Skin epidermis (tissue), 12 donors: ENCODE measurements around the gene EVI5.
"Not testable (repeated sequence)": the region's sequence is repeated elsewhere in the genome, so short reads cannot be mapped to it uniquely, and the experiment has no call there.

ENCODE experiments used
- H3K27ac ChIP-seq, 21 experiments: fragments of 200-600 bp; sonication (generic) in 11 of 21; one replicate each; pipeline ENCODE4 v1.5.0; 2020; ENCODE audit warnings: mild to moderate bottlenecking in 3 of 21, inconsistent platforms in 2 of 21, moderate library complexity in 2 of 21
- H3K4me3 ChIP-seq, 7 experiments: fragments of 200-600 bp; sonication (generic) in 2 of 7; one replicate each; pipeline ENCODE4 v1.5.0; 2020; ENCODE audit warnings: inconsistent platforms in 2 of 7, mild to moderate bottlenecking in 2 of 7, moderate library complexity in 1 of 7

Gene EVI5

DNA sequence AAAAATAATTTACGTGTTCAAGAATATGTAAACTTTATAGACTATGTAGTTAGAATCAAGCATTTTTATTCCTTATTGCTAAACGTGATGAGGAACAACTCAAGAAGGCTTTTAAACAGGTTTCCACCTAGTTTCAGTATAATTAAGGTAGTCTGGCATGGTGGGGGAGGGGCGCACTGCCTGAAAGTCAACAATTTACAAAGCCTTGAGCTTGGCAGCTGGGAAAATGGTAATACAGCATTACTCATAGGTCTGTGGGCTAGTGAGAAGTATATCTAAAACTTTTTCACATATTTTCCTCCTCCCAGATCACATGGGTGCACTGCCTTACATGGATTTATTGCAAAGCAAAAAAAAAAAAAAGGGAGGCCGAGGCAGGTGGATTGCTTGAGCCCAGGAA, 75.2 kb downstream of the EVI5 start:
- Histone ChIP-seq H3K27ac (no peak overlapping the region), H3K4me3 (no peak overlapping the region)

DNA sequence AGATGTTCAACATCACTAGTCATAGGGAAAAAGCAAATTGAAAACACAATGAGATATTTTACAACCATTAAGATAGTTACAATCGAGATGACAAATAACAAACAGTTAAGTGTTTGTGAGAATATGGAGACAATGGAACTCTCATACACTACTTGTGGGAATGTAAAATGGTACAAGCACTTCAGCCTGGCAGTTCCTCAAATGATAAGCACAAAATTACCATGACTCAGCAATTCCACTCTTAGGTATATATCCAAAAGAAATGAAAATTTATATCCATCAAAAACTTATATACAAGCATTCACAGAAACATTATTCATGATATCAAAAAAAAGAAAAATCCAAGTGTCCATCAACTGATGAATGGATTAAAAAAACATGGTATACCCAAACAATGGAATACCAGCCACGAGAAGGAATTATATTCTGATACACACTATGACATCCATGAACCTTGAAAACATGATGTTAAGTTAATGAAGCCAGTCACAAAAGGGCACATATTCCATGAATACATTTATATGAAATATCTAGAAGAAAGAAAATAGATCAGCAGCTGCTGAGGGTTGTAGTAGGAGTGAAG, 76.4 kb downstream of the EVI5 start:
- no peak overlapping the region for H3K27ac ChIP-seq
- H3K4me3 ChIP-seq, result no peak overlapping the region

DNA sequence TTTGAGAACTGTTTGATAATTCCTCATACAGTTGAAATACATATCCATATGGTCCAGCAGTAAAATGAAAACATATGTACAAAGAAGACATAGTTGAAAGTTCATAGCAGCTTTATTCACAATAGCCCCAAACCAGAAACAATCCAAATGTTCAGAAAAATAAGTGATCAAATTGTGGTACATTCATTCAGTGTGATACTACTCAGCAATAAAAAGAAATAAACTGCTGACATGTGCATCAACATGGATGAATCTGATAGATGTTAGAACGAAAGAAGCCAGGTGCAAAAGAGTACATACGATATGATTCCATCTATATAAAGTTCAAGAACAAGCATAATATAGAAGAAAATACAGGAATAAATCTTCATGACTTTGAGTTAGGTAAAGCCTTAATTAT, 77.2 kb downstream of the EVI5 start:
- H3K4me3 ChIP-seq, result no peak overlapping the region
- no peak overlapping the region for H3K27ac ChIP-seq

DNA sequence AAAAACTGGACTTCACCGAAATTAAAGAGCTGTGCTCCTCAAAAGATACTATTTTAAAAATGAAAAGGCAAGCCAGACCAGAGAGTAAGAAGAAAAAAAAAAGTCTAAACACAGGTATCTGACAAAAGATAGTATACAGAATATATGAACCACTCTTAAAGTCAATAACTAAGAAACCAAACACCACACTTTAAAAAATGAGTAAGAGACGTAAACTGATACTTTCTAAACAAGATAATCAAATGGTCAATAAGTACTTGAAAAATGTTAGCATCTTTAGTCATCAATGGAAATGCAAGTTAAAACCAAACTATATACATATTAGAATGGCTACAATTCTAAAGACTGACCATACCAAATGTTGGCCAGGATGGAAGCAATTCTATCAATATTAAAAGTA, 77.6 kb downstream of the EVI5 start:
- Histone ChIP-seq H3K27ac (no peak overlapping the region), H3K4me3 (no peak overlapping the region)

DNA sequence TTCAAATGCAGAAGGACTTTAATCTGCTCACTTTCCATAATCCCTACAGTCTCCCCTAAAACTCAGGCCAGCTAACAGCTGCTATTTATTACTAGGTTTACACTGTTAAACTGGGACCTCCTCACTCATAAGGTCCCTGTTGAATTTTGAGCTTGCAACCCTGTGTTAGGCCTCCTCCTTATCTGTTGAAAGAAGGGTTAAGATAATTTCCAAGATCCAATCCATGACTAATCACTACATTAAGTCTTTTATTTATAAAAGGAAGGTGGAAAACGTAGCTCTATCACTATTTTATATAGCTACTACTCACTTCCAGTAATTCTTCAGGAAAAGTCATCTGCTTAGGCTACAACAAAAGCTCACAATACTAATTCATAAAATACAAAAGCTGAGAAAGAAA, 79.5 kb downstream of the EVI5 start:
- Histone ChIP-seq H3K27ac (no peak overlapping the region), H3K4me3 (no peak overlapping the region)

DNA sequence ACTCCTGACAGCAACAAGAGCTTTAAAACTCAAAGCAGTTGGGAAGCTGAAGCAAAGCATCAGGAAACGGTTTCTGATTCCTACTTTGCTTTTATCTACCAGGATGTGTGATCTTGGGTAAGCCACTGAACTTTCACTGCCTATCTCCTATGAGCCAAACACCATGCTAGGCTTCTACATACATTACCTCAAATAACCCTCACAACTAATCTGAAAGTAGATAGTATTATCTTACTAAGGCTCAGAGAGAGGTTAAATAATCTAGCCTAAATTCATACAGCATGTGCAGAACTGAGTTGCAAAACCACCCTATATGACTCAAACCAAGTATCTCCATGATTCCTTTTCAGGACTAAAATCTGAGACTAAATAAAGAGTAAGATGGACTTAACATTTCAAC, 83.8 kb downstream of the EVI5 start:
- Histone ChIP-seq H3K4me3 (no peak overlapping the region), H3K27ac (no peak overlapping the region)

DNA sequence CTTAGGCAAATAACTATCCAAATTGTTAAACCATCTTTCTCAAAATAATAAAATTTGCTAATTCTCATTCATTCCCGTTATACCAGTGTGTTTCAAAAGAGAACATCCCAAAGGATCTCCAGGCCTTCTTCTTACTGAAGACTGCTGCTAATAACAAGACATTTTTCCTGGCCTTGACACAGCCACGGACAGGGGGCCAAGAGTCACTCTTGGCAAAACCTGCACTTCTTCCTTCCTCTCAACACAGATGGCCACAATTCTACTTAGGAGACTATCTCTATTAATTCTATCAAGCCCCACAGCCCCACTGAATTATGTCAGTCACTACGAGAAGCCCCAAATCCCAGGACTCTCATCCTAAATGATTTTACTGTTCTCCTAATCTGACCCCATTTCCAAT, 86.0 kb downstream of the EVI5 start:
- H3K4me3 ChIP-seq, result no peak overlapping the region
- no peak overlapping the region for H3K27ac ChIP-seq

DNA sequence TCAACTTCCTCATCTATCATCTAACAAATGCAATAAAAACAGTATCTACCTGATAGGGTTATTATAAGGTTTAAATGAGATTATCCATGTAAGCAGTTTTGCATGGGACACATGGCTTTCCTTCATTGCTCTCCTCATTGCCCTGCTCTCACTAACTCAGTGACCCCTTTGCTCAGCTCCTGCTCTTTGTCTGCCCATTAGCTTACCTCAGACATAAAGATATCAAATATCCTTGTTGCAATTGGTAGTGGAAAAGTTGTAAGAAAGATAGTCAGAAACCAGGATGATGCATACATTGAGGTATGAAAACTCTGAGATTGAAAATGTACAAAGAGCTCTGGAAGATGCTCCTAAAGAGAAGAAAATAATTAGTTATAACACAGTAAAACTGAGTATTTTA, 89.8 kb downstream of the EVI5 start:
- Histone ChIP-seq H3K4me3 (no peak overlapping the region), H3K27ac (no peak overlapping the region)

DNA sequence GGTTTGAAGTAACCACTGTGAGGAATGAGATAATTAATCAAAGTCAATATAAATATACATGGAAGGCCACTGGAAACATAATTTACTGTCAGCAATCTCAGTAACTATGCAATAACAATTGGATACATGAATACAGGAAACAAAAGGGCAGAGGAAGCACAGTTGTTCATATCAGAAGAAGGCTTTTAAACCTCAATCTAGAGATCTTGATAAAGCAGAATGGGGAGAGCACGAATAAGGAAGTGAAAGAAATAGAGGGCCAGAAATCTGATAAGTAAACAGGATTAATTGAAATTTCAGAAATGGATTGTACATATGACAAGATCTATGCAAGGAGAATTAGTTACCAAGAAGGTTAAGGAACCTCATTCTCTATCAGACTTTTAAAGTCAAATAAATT, 93.0 kb downstream of the EVI5 start:
- Histone ChIP-seq H3K4me3 (no peak overlapping the region), H3K27ac (no peak overlapping the region)

DNA sequence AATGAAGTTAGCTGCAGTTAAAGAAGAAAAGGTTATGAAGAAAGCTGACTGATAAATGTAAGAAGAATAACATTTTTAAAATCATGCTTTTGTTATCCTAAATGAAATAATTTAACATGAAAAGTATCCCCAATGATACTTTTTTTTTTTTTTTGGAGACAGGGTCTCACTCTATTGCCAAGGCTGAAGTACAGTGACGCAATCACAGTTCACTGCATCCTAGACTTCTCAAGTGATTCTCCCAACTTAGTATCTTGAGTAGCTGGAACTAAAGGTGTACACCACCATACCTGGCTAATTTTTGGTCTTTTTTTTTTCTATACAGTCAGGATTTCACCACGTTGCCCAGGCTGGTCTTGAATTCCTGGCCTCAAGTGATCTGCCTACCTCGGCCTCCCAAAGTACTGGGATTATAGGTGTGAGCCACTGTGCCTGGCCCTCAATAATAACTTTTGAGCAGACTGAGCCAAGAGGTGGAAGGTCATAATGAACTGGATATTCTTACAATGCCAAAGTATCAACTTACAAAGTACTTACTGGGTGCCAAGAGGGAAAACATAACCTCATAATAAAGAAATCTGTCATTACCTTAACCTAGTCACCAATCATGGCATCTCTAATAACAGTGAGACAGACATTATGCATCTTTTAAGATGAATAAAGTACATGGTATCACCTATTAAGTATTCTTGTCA, 94.5 kb downstream of the EVI5 start:
- no peak overlapping the region for H3K27ac ChIP-seq

DNA sequence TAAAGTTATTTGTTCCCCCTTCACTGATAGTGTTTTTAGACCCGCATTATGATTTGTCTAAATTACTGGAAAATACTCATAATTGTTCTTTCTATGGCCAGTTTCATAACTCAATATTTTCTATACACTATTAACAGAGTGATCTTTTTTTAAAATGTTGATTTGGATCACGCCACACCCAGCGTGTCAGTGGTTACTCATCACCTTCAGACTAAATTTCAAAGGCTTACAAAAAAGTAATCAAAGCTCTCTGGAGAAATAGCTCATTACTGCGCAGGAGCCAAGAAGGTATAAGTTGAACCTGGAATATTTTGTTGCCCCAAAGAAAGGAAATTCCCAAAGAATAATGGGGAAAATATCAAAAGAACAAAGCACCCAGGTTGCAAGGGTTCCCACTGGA, 104.9 kb downstream of the EVI5 start:
- no peak overlapping the region for H3K27ac ChIP-seq

More for the DNA sequence above, 94.5 kb downstream of the EVI5 start:
- H3K4me3 ChIP-seq, result no peak overlapping the region

DNA sequence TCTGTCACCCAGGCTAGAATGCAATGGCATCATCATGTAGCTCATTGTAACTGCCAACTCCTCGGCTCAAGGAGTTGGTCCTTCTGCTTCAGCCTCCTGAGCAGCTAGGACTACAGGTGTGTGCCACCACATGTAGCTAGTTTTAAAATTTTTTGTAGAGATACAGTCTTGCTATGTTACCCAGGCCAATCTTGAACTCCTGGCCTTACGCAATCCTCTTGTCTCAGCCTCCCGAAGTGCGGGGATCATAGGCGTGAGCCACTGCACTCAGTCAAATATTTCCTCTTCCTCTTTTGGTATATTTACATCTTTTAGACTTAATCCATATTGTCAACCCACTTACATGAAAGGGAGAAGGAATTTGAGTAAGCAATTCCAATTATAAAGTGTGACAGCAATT, 121.1 kb downstream of the EVI5 start:
- no peak overlapping the region for H3K27ac ChIP-seq
- H3K4me3 ChIP-seq, result no peak overlapping the region

More for the DNA sequence above, 104.9 kb downstream of the EVI5 start:
- H3K4me3 ChIP-seq, result no peak overlapping the region

DNA sequence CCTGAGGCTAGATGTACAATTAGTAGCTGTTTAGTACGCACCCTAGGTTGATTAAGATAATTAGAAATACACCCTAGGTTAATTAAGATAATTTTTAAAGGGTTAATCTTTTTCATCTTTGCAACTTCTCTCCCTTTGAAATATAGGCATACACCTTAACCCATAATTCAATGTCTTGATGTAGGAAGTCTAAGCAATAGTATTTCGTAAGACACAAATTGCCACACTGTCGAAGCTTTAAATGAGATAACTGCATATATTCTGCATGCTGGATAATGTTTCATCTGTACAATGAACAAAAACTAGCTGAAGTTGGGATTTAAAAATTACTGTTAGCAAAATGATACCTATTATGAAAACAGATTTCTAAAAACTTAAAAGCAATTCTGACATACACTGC, 122.9 kb downstream of the EVI5 start:
- H3K27ac ChIP-seq, result no peak overlapping the region

DNA sequence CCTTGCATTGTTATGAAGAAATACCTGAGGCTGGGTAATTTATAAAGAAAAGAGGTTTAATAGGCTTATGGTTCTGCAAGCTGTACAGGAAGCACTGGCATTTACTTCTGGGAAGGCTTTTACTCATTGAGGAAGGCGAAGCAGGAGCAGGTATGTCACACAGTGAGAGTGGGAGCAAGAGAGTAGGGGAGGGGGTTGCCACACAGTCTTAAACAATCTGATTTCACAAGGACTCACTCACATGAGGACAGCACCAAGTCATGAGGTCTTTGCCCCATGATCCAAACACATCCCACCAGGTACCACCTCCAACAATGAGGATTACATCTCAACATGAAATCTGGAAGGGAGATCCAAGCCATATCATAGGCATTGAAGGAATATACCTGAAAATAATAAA, 127.2 kb downstream of the EVI5 start:
- H3K27ac ChIP-seq, result no peak overlapping the region
- H3K4me3 ChIP-seq, result no peak overlapping the region

More for the DNA sequence above, 122.9 kb downstream of the EVI5 start:
- no peak overlapping the region for H3K4me3 ChIP-seq

DNA sequence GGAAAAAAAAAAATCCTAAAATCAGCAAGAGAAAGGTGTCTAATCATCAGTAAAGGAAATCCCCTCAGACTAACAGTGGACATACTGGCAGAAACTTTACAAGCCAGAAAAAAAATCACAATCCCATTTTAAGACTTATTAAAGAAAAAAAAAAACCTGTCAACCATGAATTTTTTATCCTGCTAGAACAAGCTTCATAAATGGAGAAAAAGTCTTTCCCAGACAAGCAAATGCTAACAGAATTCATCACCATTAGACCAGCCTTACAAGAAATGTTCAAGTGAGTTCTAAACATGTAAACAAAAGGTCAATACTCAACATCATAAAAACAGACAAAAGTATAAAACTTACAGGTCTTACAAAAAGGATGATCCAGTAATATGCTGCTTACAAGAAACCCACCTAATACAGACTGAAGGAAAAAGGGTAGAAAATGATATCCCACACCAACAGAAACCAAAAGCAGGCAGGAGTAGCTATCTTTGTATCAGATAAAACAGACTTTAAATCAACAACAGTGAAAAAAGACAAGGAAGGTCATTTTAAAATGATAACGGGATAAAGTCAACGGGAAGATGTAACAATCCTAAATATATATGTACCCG, 129.6 kb downstream of the EVI5 start:
- Histone ChIP-seq H3K27ac (no peak overlapping the region), H3K4me3 (no peak overlapping the region)

DNA sequence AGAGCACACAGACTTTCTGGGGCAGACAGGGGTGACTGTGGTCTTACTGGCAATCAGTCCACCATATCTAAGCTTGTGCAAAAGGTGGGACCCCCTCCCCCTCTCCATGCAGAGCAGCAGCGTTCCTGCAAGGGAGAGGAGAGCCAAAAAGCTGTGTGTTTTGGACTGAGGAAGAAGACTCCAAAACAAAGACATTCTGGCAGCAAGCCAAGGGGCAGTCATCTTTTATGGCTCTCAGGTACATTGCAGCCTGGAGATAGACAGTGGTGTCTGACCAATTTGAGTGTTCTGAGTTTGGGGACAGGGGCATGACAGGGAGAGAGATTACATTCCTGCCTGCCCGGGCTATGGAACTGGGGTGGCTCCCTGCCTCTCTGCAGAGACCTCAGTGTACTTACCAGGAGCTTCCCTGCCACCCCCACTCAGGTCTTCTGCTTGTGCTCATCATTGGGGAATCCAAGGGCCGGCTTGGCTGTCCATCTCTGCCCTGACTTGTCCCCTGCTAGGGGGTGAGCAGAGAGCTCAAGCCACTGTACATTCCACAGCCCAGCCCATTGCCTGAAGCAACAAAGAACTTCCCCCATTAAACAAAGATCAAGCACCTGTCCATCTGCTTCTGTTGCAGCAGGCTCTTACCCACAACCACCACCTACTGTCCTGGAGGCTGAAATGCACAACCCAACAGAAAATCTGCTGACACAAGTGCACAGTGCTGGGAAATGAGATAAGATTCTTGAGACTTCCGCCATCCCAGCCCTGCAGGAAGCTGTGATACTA, 131.1 kb downstream of the EVI5 start:
- H3K4me3 ChIP-seq, result no peak overlapping the region
- no peak overlapping the region for H3K27ac ChIP-seq

DNA sequence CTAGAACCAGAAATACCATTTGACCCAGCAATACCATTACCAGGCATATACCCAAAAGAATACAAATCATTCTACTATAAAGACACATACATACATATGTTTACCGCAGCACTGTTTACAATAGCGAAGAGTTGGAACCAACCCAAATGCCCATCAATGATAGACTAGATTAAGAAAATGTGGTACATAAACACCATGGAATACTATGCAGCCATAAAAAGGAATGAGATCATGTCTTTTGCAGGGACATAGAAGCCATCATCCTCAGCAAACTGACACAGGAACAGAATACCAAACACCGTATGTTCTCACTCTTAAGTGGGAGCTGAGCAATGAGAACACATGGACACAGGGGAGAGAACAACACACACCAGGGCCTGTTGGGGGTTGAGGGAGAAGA, 144.2 kb downstream of the EVI5 start:
- H3K4me3 ChIP-seq, H3K27ac ChIP-seq: not testable (repeated sequence)

DNA sequence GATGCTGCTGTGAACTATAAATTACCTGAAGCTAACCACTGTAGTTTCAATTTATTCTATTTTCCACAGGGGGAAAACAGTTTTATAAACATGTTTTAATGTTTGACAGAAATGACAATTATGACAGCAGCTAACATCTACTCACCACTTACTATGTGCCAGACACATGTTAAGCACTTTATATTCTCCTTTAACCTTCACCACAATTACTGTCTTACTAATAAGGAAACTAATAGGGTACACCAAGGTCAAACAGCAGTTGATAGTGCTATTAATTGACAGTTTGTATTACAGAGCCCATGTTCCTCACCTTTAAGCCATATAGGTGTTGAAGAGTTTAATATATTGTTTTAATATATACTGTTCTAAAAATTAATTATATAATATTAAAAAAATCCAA, 146.4 kb downstream of the EVI5 start:
- Histone ChIP-seq H3K4me3 (no peak overlapping the region), H3K27ac (no peak overlapping the region)

DNA sequence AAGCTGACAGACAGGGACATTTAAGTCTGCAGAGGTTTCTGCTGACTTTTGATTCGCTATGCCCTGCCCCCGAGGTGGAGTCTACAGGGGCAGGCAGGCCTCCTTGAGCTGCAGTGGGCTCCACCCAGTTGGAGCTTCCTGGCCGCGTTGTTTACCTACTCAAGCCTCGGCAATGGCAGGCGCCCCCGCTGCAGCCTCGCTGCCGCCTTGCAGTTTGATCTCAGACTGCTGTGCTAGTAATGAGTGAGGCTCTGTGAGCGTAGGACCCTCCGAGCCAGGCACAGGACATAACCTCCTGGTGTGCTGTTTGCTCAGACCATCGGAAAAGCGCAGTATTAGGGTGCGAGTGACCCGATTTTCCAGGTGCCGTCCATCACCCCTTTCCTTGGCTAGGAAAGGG, 149.7 kb downstream of the EVI5 start:
- not testable (repeated sequence) for H3K27ac ChIP-seq, H3K4me3 ChIP-seq

DNA sequence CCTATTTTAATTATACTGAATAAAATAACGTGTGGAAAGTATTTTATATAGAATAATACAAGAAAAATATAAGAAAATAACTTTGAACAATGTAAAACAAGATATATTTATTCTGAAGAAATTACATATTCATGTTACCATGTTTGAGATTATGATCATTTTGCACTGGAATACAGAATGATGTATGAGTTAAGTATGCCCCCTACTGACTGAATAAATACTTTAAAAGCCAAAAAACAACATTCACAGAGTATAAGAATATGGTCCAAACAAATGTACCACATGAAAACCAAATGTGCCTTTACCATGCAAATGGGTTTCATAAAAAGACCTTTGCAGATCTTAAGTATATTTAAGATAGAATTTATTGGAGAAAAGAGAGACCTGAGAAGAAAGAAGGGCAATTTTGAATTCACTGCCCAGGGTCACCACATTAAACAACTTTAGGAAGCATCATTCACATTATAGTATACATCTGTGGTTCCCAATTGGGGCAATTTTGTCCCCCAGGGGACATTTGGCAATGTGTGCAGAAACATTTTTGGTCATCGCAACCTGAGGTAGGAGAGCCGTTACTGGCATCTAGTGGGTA, 161.6 kb downstream of the EVI5 start:
- H3K27ac ChIP-seq, result no peak overlapping the region

More for the DNA sequence above, 161.6 kb downstream of the EVI5 start:
- no peak overlapping the region for H3K4me3 ChIP-seq
